ENCODE data around the gene HCST. TPM values are rescaled to one million over a fixed set of nuclear protein-coding genes. Genes with fewer than 3 reads are reported as not detected.

HCST gene
- total and polyA plus RNA-seq, 2 of the 13 experiments (the other 11 are each of a cell fraction or from before 2014, with no cell fraction given), result 0.24 to 1.2 TPM

- TF ChIP-seq ZNF367 (CRISPR knock-in tag; IDR thresholded peaks at IDR 0.05; ENCODE audit: borderline replicate concordance) (peak; percentile 95), ZNF7 (CRISPR knock-in tag; IDR thresholded peaks at IDR 0.05) (0 out of 2 replicates have a peak, but pooled peaks have one; percentile 10), HDAC1 (CRISPR knock-in tag; IDR thresholded peaks at IDR 0.05) (peak; percentile 71), CENPX (CRISPR knock-in tag; IDR thresholded peaks at IDR 0.05) (no peak), ZNF660 (CRISPR knock-in tag; IDR thresholded peaks at IDR 0.05; ENCODE audit: borderline replicate concordance, low read depth) (no peak), ZNF251 (CRISPR knock-in tag; IDR thresholded peaks at IDR 0.05) (0 out of 2 replicates have a peak, but pooled peaks have one; percentile 32), SOX6 (IDR thresholded peaks at IDR 0.05) (no peak), SOX6 (CRISPR knock-in tag; IDR thresholded peaks at IDR 0.05) (peak; percentile 52), ZNF501 (CRISPR knock-in tag; IDR thresholded peaks at IDR 0.05) (peak; percentile 77), ZNF670 (CRISPR knock-in tag; IDR thresholded peaks at IDR 0.05; ENCODE audit: borderline replicate concordance) (peak; percentile 44; the same call in 1 of the 2 replicates), ETS1 (CRISPR knock-in tag; IDR thresholded peaks at IDR 0.05) (0 out of 2 replicates have a peak, but pooled peaks have one; percentile 38), NFE2L1 (CRISPR knock-in tag; IDR thresholded peaks at IDR 0.05; ENCODE audit: borderline replicate concordance) (peak; percentile 49; the same call in 1 of the 2 replicates), CBX2 (IDR thresholded peaks at IDR 0.05; ENCODE audit: low read depth, low read length) (no peak), CBX2 (CRISPR knock-in tag; IDR thresholded peaks at IDR 0.05; ENCODE audit: low read depth) (0 out of 2 replicates have a peak, but pooled peaks have one; percentile 31), ZNF333 (CRISPR knock-in tag; IDR thresholded peaks at IDR 0.05; ENCODE audit: borderline replicate concordance) (peak; percentile 89; the same call in 1 of the 2 replicates), ZFX (CRISPR knock-in tag; IDR thresholded peaks at IDR 0.05; ENCODE audit: low read depth) (no peak; the same call in 1 of the 2 replicates), KLF15 (CRISPR knock-in tag; IDR thresholded peaks at IDR 0.05; ENCODE audit: borderline replicate concordance) (peak; percentile 94; the same call in 1 of the 2 replicates), ZKSCAN5 (CRISPR knock-in tag; IDR thresholded peaks at IDR 0.05) (0 out of 2 replicates have a peak, but pooled peaks have one; percentile 36), ZNF530 (CRISPR knock-in tag; IDR thresholded peaks at IDR 0.05; ENCODE audit: low read depth) (0 out of 2 replicates have a peak, but pooled peaks have one; percentile 49), DPF2 (CRISPR knock-in tag; IDR thresholded peaks at IDR 0.05; ENCODE audit: borderline replicate concordance, low read depth) (no peak), ZNF563 (CRISPR knock-in tag; IDR thresholded peaks at IDR 0.05) (peak; percentile 95), ZNF674 (CRISPR knock-in tag; IDR thresholded peaks at IDR 0.05; ENCODE audit: low read depth) (no peak), KAT2B (IDR thresholded peaks at IDR 0.05; ENCODE audit: borderline replicate concordance, low read depth, low read length) (no peak), SRSF4 (IDR thresholded peaks at IDR 0.05; ENCODE audit: low read depth, low read length, poor library complexity, severe bottlenecking) (no peak), KDM2A (CRISPR knock-in tag; IDR thresholded peaks at IDR 0.05; ENCODE audit: borderline replicate concordance, low read depth) (peak; percentile 87), IKZF1 (IDR thresholded peaks at IDR 0.05) (no peak), ZSCAN30 (CRISPR knock-in tag; IDR thresholded peaks at IDR 0.05) (peak; percentile 42; the same call in 1 of the 2 replicates)
- TF ChIP-seq, protein P1, sequence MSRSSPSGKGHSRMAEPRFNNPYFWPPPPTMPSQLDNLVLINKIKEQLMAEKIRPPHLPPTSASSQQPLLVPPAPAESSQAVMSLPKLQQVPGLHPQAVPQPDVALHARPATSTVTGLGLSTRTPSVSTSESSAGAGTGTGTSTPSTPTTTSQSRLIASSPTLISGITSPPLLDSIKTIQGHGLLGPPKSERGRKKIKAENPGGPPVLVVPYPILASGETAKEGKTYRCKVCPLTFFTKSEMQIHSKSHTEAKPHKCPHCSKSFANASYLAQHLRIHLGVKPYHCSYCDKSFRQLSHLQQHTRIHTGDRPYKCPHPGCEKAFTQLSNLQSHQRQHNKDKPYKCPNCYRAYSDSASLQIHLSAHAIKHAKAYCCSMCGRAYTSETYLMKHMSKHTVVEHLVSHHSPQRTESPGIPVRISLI (CRISPR knock-in tag; IDR thresholded peaks at IDR 0.05; ENCODE audit: borderline replicate concordance), result 0 out of 2 replicates have a peak, but pooled peaks have one; percentile 25
Measured at GRCh38 chr19:35879770-35880317, 22.5 kb upstream of the HCST start (continued).
